ENCODE data around the gene TUBAL3.

DNA sequence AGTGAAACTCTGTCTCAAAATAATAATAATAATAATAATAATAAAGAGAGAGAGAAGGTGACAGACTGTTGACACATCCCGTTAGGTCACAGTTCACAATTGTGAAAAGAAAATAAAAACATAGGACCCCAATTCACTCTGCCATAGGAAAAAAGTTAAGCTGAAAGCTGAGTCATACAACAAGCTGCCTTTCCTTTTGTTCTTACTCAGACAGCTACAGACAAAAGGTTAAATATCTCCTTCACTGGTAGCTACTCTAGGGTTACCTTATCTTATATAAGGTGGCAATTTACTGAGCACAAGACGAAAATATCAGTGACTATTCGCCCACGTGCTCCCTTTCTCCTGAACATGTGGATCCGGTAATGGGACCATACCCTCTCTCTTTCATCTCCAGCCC lies 17.5 kb downstream of the TUBAL3 start:
- TF ChIP-seq, protein P1, sequence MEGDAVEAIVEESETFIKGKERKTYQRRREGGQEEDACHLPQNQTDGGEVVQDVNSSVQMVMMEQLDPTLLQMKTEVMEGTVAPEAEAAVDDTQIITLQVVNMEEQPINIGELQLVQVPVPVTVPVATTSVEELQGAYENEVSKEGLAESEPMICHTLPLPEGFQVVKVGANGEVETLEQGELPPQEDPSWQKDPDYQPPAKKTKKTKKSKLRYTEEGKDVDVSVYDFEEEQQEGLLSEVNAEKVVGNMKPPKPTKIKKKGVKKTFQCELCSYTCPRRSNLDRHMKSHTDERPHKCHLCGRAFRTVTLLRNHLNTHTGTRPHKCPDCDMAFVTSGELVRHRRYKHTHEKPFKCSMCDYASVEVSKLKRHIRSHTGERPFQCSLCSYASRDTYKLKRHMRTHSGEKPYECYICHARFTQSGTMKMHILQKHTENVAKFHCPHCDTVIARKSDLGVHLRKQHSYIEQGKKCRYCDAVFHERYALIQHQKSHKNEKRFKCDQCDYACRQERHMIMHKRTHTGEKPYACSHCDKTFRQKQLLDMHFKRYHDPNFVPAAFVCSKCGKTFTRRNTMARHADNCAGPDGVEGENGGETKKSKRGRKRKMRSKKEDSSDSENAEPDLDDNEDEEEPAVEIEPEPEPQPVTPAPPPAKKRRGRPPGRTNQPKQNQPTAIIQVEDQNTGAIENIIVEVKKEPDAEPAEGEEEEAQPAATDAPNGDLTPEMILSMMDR (IDR thresholded peaks at IDR 0.05) = no peak
- TF ChIP-seq POLR2A (IDR thresholded peaks at IDR 0.05) = no peak

Data from vagina (tissue), 2 donors.